Activated CD8-positive, alpha-beta T cell treated with anti-CD3 and anti-CD28 coated beads for 36 hours (primary cell): ENCODE measurements around the gene PIGW. TPM values are rescaled to one million over a fixed set of nuclear protein-coding genes. Genes with fewer than 3 reads are reported as not detected.

Source experiments
- ATAC-seq: fragments of 200-7000 bp; cut with Tn5 transposase; one replicate; pipeline ENCODE4 v1.10.0; 2021; ENCODE audit warnings: mild to moderate bottlenecking, moderate library complexity
- CTCF ChIA-PET: fragments of 350-600 bp; sonication (Branson Sonifier 250); formaldehyde crosslinking; loops from one replicate; lab custom pipeline; 2021; ENCODE audit warnings: antibody characterized with exemption; lab: Charles Lee
- POLR2A ChIA-PET: fragments of 350-600 bp; sonication (Branson Sonifier 250); formaldehyde crosslinking; loops from one replicate; lab custom pipeline; 2021; ENCODE audit warnings: antibody characterized with exemption; lab: Charles Lee
- DNase-seq: peaks from one replicate; pipeline ENCODE4 v3.0.0-alpha.2; 2020
- H3K27ac Mint-ChIP-seq: one replicate; pipeline ENCODE4 v1.8.0; 2021; ENCODE audit warnings: mild to moderate bottlenecking, mixed read lengths
- H3K27me3 Mint-ChIP-seq: one replicate; pipeline ENCODE4 v1.8.0; 2021; ENCODE audit warnings: mixed read lengths
- H3K36me3 Mint-ChIP-seq: one replicate; pipeline ENCODE4 v1.8.0; 2021; ENCODE audit warnings: low read depth, mixed read lengths
- H3K4me1 Mint-ChIP-seq: one replicate; pipeline ENCODE4 v1.8.0; 2021; ENCODE audit warnings: low read depth, mixed read lengths
- H3K4me3 Mint-ChIP-seq: one replicate; pipeline ENCODE4 v1.8.0; 2021; ENCODE audit warnings: mild to moderate bottlenecking, moderate library complexity, mixed read lengths
- H3K9me3 Mint-ChIP-seq: one replicate; pipeline ENCODE4 v1.8.0; 2021; ENCODE audit warnings: mixed read lengths
- CTCF ChIP-seq: fragments of 200-600 bp; IDR thresholded peaks from one replicate; pipeline ENCODE4 v1.8.0; 2022; ENCODE audit warnings: antibody characterized with exemption, mild to moderate bottlenecking
- intact Hi-C: fragments of 100-400 bp; cut with micrococcal nuclease; formaldehyde crosslinking; loops from one replicate; pipeline ENCODE4 v1.10.0; 2022
- total RNA-seq, 2 experiments: library from RNA; stranded (reverse); gene quantifications; one replicate each; pipeline ENCODE4 v1.2.3, GENCODE V29; 2021

PIGW gene
- total RNA-seq, 2 experiments from 2014 or later: 11.0 to 11.9 TPM

DNA sequence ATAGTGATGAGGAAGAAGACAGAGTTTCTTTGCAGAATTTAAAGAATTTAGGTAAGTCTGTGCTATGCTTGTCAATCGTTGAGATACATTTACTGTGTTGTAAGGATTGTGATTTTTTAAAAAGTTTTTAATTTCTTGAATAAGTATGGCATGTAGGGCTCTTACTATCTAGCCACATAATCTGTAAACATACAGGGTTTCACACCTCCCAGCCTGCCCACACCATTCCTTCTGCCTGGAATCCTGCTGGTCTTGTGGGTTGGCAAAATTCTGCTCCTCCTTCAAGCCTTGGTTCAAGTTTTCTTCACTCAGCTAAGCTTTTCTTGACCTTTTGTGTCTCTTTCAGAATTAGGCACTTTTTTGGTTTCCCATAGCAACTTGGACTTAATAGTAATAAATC is 40.8 kb upstream of the PIGW start:
- no peaks in the 10 kb centered on the region for H3K27me3 Mint-ChIP-seq
- no peak for DNase-seq
- CTCF ChIA-PET: interaction anchor here (1.3 kb wide), 1 partner anchor 11 kb away, joined by 3 read pairs; no protein-coding TSS in a partner anchor

DNA sequence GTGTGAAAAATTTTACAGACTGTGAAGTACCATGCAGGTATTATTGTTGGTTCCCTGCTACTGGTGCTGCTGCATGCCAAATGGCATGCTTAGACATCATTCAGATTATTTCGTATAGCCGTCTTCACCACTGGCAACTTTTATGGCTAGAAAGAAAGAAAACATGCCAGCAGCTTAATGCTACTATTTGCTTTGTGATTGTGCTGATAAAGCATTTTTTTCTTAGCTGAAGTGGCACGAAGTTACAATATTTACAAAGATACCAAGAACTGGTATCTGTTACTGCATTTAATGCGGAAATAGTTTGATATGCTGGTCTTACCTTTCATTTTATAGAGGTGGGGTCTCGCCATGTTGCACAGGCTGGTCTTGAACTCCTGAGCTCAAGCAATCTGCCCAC is 40.1 kb upstream of the PIGW start:
- intact Hi-C loops: no loop called here
- ChIA-PET CTCF (interaction anchor here (1.4 kb wide), 1 partner anchor 39 kb away, joined by 6 read pairs; the partner anchor contains the start of genes MYO19 and PIGW), POLR2A (interaction anchor here (0.7 to 1.8 kb wide), 6 partner anchors 9 to 685 kb away, joined by 3 to 6 read pairs (median 4); partner anchors contain the start of gene TAF15)
- ATAC-seq (no peak), DNase-seq (no peak)
- H3K27me3 Mint-ChIP-seq: no peaks in the 10 kb centered on the region
- peaks cover 49% of the 10 kb centered on the region for H3K36me3 Mint-ChIP-seq
- no peaks in the 10 kb centered on the region for H3K9me3 Mint-ChIP-seq
- peaks cover 15% of the 10 kb centered on the region for H3K4me1 Mint-ChIP-seq
- H3K4me3 Mint-ChIP-seq: no peak overlapping the region
- no peak overlapping the region for H3K27ac Mint-ChIP-seq
- no peak for TF ChIP-seq CTCF

More for the DNA sequence above, 40.8 kb upstream of the PIGW start:
- no peaks in the 10 kb centered on the region for H3K9me3 Mint-ChIP-seq
- intact Hi-C loops: no loop called here
- no peak for ATAC-seq
- no peak overlapping the region for H3K4me3 Mint-ChIP-seq
- H3K27ac Mint-ChIP-seq: peak overlapping the region; percentile 51
- peaks cover 56% of the 10 kb centered on the region for H3K36me3 Mint-ChIP-seq
- H3K4me1 Mint-ChIP-seq: peaks cover 20% of the 10 kb centered on the region
- POLR2A ChIA-PET: interaction anchor here (0.7 to 1.8 kb wide), 2 partner anchors 9 to 903 kb away, joined by 3 to 6 read pairs; no protein-coding TSS in a partner anchor
- TF ChIP-seq CTCF: no peak

DNA sequence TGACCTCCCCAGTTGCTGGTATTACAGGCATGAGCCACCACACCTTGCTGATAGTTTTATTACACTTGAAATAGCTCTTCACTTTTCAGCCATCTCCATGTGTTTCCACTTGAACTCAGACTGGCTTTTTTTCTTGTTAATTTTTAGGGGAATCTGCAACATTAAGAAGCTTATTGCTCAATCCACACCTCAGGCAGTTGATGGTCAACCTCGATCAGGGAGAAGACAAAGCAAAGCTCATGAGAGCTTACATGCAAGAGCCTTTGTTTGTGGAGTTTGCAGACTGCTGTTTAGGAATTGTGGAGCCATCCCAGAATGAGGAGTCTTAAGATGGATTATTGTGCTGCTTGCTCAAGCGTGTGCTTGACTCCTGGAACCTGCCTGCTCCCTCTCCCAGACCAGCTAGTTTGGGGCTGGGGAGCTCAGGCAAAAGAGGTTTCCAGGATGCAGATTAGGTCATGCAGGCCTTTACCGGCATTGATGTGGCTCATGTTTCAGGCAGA is 39.7 kb upstream of the PIGW start:
- Mint-ChIP-seq H3K36me3 (peaks cover 46% of the 10 kb centered on the region), H3K27me3 (no peaks in the 10 kb centered on the region), H3K4me3 (no peak overlapping the region), H3K4me1 (peaks cover 11% of the 10 kb centered on the region), H3K9me3 (no peaks in the 10 kb centered on the region), H3K27ac (peak overlapping the region; percentile 27)
- POLR2A ChIA-PET: interaction anchor here (0.7 to 1.8 kb wide), 7 partner anchors 9 to 686 kb away, joined by 3 to 6 read pairs (median 3); partner anchors contain the start of gene TAF15
- CTCF ChIA-PET: interaction anchor here (1.4 kb wide), 1 partner anchor 39 kb away, joined by 6 read pairs; the partner anchor contains the start of genes MYO19 and PIGW
- TF ChIP-seq CTCF: no peak
- intact Hi-C loops: no loop called here
- no peak for DNase-seq
- ATAC-seq: no peak

DNA sequence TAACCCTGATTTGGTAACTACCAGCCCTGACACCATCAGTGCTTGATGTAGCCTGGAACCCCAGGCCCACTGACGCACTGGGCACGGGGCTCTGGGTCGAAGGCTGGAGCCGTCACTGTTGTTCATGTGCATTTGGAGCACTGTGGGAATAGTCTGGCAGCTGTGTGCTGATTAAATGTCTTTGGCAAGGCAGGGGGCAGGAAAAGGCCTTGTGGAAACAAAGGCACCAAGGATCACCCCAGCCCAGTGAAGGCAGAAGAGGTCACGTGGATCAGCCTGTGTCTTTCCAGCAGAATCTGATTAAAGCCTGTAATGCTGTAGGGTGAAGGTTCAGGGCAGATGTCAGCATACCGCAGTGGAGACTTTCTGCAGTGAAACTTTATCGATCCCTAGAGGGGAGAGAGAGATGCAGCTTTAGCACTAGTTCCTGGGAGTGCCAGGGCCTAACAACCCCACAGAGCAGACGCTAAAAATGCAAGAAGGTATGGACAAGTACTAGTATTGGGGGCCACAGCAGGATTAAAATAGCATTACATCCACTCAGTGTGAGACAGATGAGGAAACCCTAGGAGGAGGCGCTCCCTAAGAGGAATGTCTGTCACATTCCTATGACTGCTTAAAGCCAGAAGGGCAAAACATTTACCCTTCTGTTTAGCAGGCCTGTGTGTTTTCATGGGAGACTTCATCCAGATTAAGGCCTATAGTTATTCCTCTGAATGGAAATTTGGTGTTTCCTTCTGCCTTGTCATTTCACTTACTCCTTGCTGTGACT is 38.6 kb upstream of the PIGW start:
- intact Hi-C loops: no loop called here
- peak overlapping the region; percentile 64 for H3K27ac Mint-ChIP-seq
- H3K36me3 Mint-ChIP-seq: peaks cover 42% of the 10 kb centered on the region
- H3K9me3 Mint-ChIP-seq: no peaks in the 10 kb centered on the region
- H3K4me3 Mint-ChIP-seq: no peak overlapping the region
- H3K27me3 Mint-ChIP-seq: no peaks in the 10 kb centered on the region
- ATAC-seq (no peak), DNase-seq (no peak)
- CTCF ChIA-PET: no interaction called here
- POLR2A ChIA-PET: interaction anchor here (1.0 kb wide), 1 partner anchor 28 kb away, joined by 3 read pairs; no protein-coding TSS in a partner anchor
- H3K4me1 Mint-ChIP-seq: peaks cover 8% of the 10 kb centered on the region
- TF ChIP-seq CTCF: no peak
